ENCODE data around the gene P4HB. TPM values are rescaled to one million over a fixed set of nuclear protein-coding genes. Genes with fewer than 3 reads are reported as not detected.

Gene P4HB
- total and polyA plus RNA-seq, 2 of the 4 experiments (the other 2 are of a cell fraction) = 599 to 932 TPM

GRCh38 chr17:81809556-81809998 is 50.8 kb downstream of the P4HB start:
- POLR2A ChIA-PET (ENCODE audit: unreplicated experiment) = no interaction called here
- no peak overlapping the region for H3K56ac ChIP-seq (ENCODE audit: extremely low read depth, insufficient read depth, low read length)
- DNase-seq (no peak), ATAC-seq (ENCODE audit: low read depth) (no peak)
- TF ChIP-seq RFX5 (IDR thresholded peaks at IDR 0.05; ENCODE audit: low read depth, low read length) (no peak), CHD1 (IDR thresholded peaks at IDR 0.05; ENCODE audit: low read depth, low read length) (no peak), POLR2A (IDR thresholded peaks at IDR 0.05; ENCODE audit: low read depth, low read length) (no peak)
- 70% methylated on average over 7 of the region's 7 CpGs; no CpG with 5 or more reads in 1 of the 2 experiments for WGBS, 2 experiments (ENCODE audit: extremely low coverage in 2 of 2, insufficient read length in 1 of 2)
- H3K18ac ChIP-seq (ENCODE audit: low read depth, low read length) = no peak overlapping the region
- no peaks in the 10 kb centered on the region for H3K79me1 ChIP-seq (ENCODE audit: low read depth in 1 of 2, low read length in 2 of 2)
- H4K8ac ChIP-seq (ENCODE audit: low read depth in 2 of 2, low read length in 2 of 2) = no peak overlapping the region
- no peak overlapping the region for H2BK20ac ChIP-seq (ENCODE audit: low read depth, low read length)
- no peak overlapping the region for H3K4me2 ChIP-seq (ENCODE audit: low read depth, low read length)
- dilution Hi-C loops (cut with HindIII; ENCODE audit: low sequenced_read_pairs, unreplicated experiment) = no loop called here
- H4K5ac ChIP-seq (ENCODE audit: low read depth, low read length) = no peak overlapping the region
- no peaks in the 10 kb centered on the region for H3K4me1 ChIP-seq (ENCODE audit: control insufficient read depth, insufficient read depth, low read length)
- BruUV-seq (replicated peaks) = no TSS peak
- no peak overlapping the region for H3K14ac ChIP-seq (replicated peaks; ENCODE audit: low read depth, low read length)
- no peak overlapping the region for H4K91ac ChIP-seq (ENCODE audit: insufficient read depth, low read depth, low read length)
- H3K9me1 ChIP-seq (ENCODE audit: insufficient read depth, low read length) = no peaks in the 10 kb centered on the region
- H4K20me1 ChIP-seq (ENCODE audit: insufficient read depth, low read length) = no peaks in the 10 kb centered on the region
- no peak overlapping the region for H2BK120ac ChIP-seq (ENCODE audit: low read depth, low read length)
- no peak overlapping the region for H3K4ac ChIP-seq (ENCODE audit: low read depth, low read length)
- H2BK15ac ChIP-seq (ENCODE audit: low read depth, low read length) = no peak overlapping the region
- H3K27ac ChIP-seq (ENCODE audit: insufficient read depth, low read length) = no peak overlapping the region
- H3K27me3 ChIP-seq (ENCODE audit: control insufficient read depth, insufficient read depth, low read length) = peaks cover 52% of the 10 kb centered on the region
- H3K4me3 ChIP-seq (ENCODE audit: insufficient read depth, low read depth, low read length) = no peak overlapping the region
- peak overlapping the region; percentile 55 for H2AK9ac ChIP-seq (replicated peaks; ENCODE audit: low read depth, low read length, poor library complexity)
- peaks cover 3% of the 10 kb centered on the region; the same call in 1 of the 2 replicates for H3K9me3 ChIP-seq (ENCODE audit: control insufficient read depth, insufficient read depth, low read length)
- no peak overlapping the region for H3K9ac ChIP-seq (ENCODE audit: low read depth, low read length)
- CTCF ChIA-PET = no interaction called here
- no peak overlapping the region for H2BK5ac ChIP-seq (ENCODE audit: low read depth, low read length, poor library complexity, severe bottlenecking)
- no peak overlapping the region for H2AFZ ChIP-seq (replicated peaks; ENCODE audit: low read length, poor library complexity)
- no peak overlapping the region for H2AK5ac ChIP-seq (ENCODE audit: low read depth, low read length)
- intact Hi-C loops (cut with micrococcal nuclease) = no loop called here
- no peaks in the 10 kb centered on the region for H3K36me3 ChIP-seq (ENCODE audit: control insufficient read depth, insufficient read depth, low read length)
- in situ Hi-C loops (cut with MboI; ENCODE audit: low sequenced_read_pairs) = no loop called here
- H3K23ac ChIP-seq (ENCODE audit: low read depth, low read length) = no peak overlapping the region
